ENCODE results near the gene SYF2.
"Not testable (repeated sequence)": the region's sequence is repeated elsewhere in the genome, so short reads cannot be mapped to it uniquely, and the experiment has no call there.

Gene SYF2

GRCh38 chr1:25232027-25232865, at the start of gene SYF2:
TSS of gene SYF2 (minus strand) at chr1:25232502. CDS start at chr1:25232467, 35 bp downstream.
- DNase-seq (ENCODE audit: low spot score) = peak; percentile 92

- DNase-seq (ENCODE audit: low spot score) = peak; percentile 78
Observed at GRCh38 chr1:25279693-25280111, 47.4 kb upstream of the SYF2 start.

GRCh38 chr1:25278790-25279189, 46.5 kb upstream of the SYF2 start:
- DNase-seq (ENCODE audit: low spot score) = peak; percentile 41

GRCh38 chr1:25278358-25278757, 46.1 kb upstream of the SYF2 start:
- DNase-seq (ENCODE audit: low spot score) = peak; percentile 58

GRCh38 chr1:25277295-25277694, 45.0 kb upstream of the SYF2 start:
- peak; percentile 33 for DNase-seq (ENCODE audit: low spot score)

GRCh38 chr1:25275648-25276047, 43.3 kb upstream of the SYF2 start:
- peak; percentile 37 for DNase-seq (ENCODE audit: low spot score)

- not testable (repeated sequence) for DNase-seq (ENCODE audit: low spot score)
Observed at GRCh38 chr1:25272238-25272637, 39.9 kb upstream of the SYF2 start, which contains the start of gene RHD. TSS of gene RHD (plus strand) at chr1:25272509. CDS start at chr1:25272548, 39 bp downstream.

GRCh38 chr1:25268143-25268760, 36.0 kb upstream of the SYF2 start:
- DNase-seq (ENCODE audit: low spot score) = not testable (repeated sequence)

GRCh38 chr1:25267288-25268142, 35.2 kb upstream of the SYF2 start:
- peak; percentile 84 for DNase-seq (ENCODE audit: low spot score)

- peak; percentile 36 for DNase-seq (ENCODE audit: low spot score)
Observed at GRCh38 chr1:25266554-25267287, 34.4 kb upstream of the SYF2 start.

GRCh38 chr1:25260336-25260735, 28.0 kb upstream of the SYF2 start:
- not testable (repeated sequence) for DNase-seq (ENCODE audit: low spot score)

GRCh38 chr1:25259813-25260212, 27.5 kb upstream of the SYF2 start:
- not testable (repeated sequence) for DNase-seq (ENCODE audit: low spot score)

GRCh38 chr1:25257196-25257595, 24.9 kb upstream of the SYF2 start:
- no peak for DNase-seq (ENCODE audit: low spot score)

GRCh38 chr1:25256578-25256965, 24.3 kb upstream of the SYF2 start:
- DNase-seq (ENCODE audit: low spot score) = peak; percentile 20

- DNase-seq (ENCODE audit: low spot score) = no peak
Observed at GRCh38 chr1:25255706-25256577, 23.6 kb upstream of the SYF2 start.

GRCh38 chr1:25253911-25254310, 21.6 kb upstream of the SYF2 start:
- DNase-seq (ENCODE audit: low spot score) = no peak

GRCh38 chr1:25247829-25248754, 15.8 kb upstream of the SYF2 start:
- DNase-seq (ENCODE audit: low spot score) = no peak

GRCh38 chr1:25247024-25247828, 14.9 kb upstream of the SYF2 start, which contains the start of gene RSRP1:
TSS of gene RSRP1 (minus strand) at chr1:25247454. CDS start at chr1:25246963, 491 bp downstream.
- peak; percentile 100 for DNase-seq (ENCODE audit: low spot score)
